GM11168 (cell line): ENCODE results near the gene SSU72.

ENCODE experiments used
- in situ Hi-C: fragments of 300-500 bp; cut with MboI; formaldehyde crosslinking; loops from one replicate; pipeline ENCODE4 v1.12.0; 2022; ENCODE audit warnings: low sequenced_read_pairs; ENCODE audit not compliant: unreplicated experiment

The SSU72 gene

GRCh38 chr1:1545946-1546737 lies 28.5 kb downstream of the SSU72 start:
- in situ Hi-C loops: no loop called here

DNA sequence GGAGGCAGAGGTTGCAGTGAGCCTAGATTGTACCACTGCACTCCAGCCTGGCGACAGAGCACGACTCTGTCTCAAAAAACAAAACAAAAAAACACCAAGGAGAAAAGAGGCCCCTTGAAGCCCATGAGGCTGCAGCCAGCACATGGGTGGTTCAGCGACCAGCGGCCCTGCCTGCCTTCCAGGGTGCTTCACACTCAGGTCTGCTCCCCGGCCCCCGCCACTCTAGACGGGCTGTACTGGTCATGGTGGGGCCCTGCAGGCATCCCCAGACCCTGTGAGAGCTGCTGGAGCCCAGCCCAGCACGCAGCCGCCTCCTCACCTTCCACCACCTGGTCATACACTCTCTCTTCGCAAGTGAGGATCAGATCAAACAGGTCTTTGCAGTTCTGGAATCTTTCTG lies 30.1 kb downstream of the SSU72 start:
- in situ Hi-C loops: no loop called here

DNA sequence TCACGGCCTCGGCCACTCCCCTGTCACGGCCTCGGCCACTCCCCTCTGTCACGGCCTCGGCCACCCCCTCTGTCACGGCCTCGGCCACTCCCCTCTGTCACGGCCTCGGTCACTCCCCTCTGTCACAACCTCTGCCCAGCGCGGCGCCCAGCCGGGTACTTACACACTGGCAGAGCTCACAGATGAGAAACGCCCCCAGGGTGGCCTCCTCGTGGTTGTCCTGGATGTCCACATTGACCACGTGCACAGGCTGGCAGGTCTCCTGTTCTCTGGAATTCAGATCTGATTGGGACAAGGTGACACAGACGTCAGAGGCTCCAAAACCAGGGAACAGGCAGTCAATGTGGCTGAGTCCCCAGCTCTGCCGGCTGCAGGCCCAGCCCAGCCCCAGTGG lies 31.0 kb downstream of the SSU72 start:
- in situ Hi-C loops: no loop called here

- in situ Hi-C loops: no loop called here
Measured at GRCh38 chr1:1542766-1543705, 31.6 kb downstream of the SSU72 start.

DNA sequence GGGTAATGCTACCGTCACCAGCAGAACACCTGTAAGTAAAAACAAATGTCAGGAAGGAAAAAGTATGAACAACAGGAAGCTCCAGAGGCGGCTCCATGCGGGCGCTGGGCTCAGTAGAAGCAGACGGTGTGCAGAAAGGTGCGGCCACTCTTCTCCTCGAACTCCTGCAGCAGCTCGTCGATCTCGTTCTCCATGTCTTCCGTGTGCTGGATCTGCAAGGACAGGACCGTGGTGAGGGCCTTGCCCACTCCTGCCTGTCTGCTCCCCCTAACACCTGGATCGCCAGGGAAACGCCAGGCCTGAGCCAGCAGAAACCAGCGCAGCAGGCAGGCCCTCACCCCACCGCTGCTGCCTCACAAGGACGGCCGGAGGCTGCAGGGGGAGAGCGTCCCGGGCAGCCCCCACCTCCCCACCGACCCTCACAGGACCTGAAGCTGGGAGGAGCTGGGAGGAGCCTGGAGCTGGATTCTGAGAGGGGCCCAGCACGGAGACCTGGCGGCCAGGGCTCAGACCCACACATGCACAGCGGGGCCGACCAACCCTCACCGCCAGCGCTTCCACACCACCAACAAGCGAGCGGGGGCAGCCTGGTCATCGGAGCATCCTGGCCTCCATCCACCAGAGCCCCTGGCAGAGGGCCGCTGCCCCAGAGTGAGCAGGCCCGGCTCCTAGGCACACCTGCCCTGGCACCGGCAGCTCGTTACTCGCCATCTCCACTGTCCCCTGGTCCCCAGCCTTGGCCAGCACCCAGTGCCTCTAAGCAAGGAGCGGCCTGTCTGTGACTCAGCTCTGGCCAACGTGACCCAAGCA lies 32.5 kb downstream of the SSU72 start:
- in situ Hi-C loops: no loop called here

GRCh38 chr1:1540818-1541628 lies 33.6 kb downstream of the SSU72 start:
- in situ Hi-C loops: no loop called here

DNA sequence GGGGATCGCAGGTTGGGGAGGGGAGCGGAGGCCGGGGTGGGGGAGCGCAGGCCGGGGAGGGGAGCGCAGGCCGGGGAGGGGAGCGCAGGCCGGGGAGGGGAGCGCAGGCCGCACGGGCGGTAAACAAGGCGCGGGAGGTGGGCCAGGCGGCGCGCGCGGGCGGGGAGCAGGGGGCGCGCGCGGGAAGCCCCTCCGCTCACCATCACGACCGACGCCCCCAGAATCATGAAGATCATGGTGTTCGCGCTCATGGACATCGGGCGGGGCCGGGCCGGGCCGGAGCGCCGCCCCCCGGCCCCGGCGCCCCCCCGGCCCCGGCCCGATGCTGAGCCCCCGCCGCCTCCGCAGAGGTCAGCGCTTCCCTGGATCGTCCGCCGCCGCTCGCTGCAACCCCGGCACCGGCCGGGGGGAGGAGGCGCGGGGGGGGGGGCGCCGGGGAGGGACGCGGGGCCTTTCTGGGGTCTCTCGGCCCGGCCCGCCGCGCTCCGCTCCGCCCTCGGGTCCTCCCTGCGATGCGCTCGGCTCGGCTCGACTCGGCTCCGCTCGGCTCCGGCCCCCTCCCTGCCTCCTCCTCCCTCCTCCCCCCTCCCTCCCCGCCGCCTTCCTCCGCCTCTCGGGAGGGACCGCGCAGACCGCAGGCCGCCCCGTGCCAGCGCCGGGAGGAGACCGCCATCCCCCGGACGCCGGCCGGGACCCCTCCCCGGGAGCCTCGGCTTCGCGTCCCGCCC lies 34.4 kb downstream of the SSU72 start, which contains the start of gene TMEM240:
TMEM240 (minus strand) TSS at position 535 of the 728 bp plus-strand sequence; CDS start at position 257, 278 bp downstream.
- in situ Hi-C loops: no loop called here

- in situ Hi-C loops: no loop called here
Measured at GRCh38 chr1:1539310-1540089, 35.2 kb downstream of the SSU72 start.

DNA sequence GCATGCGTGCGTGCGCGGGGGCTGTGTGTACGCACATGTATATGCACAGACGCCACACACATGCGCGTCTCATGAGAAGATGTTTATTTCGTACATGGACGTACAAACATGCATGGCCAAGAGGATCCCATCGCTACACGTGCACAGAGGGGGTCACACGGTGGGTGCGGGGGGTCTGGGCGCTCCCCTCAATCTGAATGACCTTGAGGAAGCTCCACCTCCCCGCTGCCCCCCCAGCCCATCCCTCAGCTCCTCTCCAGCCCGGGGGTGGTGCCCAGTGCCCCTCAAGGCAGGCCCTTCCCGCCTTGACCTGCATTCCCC lies 35.7 kb downstream of the SSU72 start:
- in situ Hi-C loops: no loop called here

DNA sequence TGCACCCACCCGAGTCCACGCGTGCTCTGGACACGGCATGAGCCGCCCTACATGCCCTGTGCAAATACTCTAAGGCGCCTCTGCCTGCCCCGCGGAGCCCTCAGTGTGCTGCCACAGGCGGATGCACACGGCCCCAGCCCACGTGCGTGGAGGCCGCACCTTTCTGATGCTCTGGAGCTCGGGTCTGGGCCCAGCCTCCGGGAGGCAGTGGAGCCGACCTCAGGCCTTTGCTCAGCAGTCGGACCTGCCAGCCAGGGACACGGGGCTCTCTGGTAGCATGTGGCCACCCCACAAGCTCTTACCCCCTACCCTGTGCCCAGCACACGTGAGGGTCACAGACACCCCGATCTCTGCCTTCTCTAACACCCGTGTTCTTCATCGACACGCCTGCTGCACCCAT lies 36.3 kb downstream of the SSU72 start:
- in situ Hi-C loops: no loop called here

DNA sequence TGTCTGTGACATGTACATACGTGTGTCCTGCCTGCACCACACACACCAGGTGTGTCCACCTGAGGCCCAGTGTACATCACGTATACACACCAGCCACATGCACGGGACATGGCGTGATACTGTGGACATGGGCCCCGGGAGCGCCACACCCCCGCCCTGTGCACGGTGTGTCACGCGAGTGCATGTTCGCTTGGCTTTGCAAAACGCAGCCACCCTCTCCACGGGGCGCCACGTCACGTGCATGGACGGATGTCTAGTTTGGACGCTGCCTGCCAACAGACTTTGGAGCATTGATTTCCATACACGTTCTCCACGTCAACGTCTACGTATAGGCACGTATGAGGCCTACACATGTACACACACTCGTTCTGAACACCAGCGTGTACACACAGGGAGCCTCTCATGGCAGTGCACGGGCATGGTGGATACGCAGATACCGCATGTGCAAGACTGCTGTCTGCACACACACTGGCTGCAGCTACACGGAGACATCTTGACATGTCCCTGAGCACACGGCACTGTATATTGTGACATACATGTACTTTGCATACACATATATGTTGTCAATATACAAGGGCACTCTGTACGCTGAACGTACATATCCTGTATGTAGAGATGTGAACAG lies 36.9 kb downstream of the SSU72 start:
- in situ Hi-C loops: no loop called here

DNA sequence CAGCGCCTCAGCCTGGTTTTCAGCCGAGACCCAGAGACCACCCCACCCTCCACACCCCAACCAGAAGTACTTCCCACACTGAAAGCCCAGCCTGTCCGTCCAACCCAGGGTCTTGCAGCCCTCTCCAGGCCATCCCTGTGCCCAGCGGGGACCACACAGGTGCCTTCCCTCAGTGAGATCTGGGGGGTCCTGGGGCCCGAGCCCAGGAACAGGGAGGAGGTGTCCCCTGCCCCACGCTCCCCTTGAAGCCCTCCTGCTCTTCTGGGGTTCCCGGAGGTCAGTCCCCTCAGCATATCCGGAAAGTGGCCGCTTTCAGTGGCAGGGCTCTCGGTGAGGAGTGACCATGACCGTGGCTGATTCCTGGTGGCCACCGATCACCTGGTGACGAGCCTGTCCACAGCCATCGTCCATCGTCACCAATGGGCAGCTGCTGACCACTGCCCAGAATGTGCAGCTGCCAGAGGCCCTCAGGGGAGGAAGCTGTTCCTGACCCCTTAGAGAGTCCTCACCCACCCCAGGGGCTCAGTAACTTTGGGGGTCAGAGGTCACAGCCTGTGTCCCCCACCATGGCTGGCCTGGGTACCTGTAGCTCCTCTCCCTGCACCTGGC lies 37.6 kb downstream of the SSU72 start:
- in situ Hi-C loops: no loop called here

DNA sequence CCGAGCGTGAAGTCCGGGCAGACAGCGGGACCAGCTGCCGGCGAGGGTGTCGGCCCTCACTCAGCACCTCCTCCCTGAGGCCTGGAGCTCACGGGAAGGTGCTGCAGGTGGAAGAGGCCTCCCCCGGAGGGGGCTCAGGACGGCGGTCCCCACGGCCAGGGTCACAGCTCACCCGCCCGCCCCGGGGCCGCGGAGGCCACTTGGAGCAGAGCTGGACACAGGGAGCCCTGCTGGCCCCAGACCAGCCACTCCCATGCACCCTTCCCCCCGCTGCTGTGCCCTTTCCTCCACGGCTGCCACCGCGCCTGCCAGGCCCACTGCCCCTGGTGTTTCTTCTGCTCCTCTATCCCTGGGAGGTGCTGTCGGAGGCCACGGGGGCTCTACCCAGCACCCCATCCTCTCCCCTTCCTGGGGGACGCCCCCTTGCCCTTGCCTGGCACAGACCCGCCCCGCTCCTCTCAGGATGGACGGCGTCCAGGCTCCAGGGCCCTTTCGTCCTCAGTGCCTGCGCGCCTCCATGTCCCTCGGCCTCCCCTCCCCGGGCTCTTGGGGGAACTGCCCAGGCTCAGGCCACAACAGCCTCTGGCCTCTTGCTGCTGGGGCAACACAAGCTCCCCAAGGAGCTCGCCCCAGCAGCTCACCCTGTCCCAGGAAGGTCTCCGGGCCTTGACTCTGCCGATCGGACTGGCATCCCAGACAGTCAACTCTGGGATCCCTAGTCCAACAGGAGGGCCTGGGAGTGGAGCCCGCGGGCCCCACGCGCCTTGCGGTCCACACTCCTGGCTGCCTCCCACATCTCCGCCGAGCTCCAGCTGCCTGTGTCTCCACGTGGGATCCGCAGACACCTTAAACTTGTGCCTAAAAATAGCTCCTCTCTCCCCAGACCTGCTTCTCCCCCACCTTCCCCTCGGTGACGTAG lies 38.4 kb downstream of the SSU72 start:
- in situ Hi-C loops: no loop called here

DNA sequence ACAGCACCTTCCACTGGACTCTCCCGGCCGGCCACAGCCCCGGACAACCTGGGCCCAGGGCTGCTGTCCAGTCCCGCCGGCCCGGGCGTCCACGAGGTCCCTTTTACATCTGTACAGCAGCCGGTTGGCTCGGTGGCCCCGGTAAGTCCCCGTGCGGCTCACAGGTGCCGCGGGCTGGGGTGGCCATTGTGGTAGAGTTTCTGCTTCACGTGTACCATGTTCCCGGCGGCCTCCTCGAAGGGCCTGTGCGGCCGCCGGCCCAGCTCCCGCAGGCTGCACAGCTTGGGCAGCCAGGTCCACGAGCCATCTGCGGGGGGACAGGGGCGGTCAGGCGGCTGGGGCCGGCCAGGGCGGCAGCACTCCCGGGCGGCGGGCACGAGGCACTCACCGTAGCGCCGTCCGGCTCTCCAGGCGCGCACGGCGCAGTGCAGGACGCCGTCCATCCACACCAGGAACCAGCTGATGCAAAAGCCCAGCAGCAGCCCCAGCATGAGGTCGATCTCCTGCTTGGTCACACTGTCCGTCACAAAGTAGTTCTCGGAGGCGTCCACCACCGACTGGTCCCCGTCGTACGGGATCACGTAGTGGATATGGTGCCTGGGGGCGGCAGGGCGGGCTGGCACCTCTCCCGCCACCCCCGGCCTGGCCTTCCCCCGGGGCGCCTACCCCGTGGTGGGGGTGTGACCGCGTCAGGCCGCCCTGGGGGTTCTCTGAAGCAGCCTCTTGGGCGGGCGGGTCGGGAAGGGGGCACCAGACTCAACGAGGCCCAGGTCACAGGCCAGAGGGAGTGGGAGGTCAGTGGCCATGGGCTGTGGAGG lies 39.3 kb downstream of the SSU72 start:
- in situ Hi-C loops: no loop called here

- in situ Hi-C loops: no loop called here
Measured at GRCh38 chr1:1534401-1535154, 40.1 kb downstream of the SSU72 start.
